Endothelial cell of umbilical vein (primary cell): Measurements from ENCODE around the gene SLC26A11.

Source experiments
- EZH2 ChIP-seq: IDR thresholded peaks from 2 replicates; pipeline ENCODE4 v1.6.1; 2012; ENCODE audit warnings: borderline replicate concordance, low read depth, mild to moderate bottlenecking, moderate library complexity, low read length, inconsistent platforms; ENCODE audit not compliant: severe bottlenecking
- GATA2 ChIP-seq: IDR thresholded peaks from 2 replicates; pipeline ENCODE4 v1.7.0; 2011; ENCODE audit warnings: low read depth, mild to moderate bottlenecking, moderate library complexity, mixed read lengths, low read length; ENCODE audit not compliant: insufficient read length, insufficient read depth

DNA sequence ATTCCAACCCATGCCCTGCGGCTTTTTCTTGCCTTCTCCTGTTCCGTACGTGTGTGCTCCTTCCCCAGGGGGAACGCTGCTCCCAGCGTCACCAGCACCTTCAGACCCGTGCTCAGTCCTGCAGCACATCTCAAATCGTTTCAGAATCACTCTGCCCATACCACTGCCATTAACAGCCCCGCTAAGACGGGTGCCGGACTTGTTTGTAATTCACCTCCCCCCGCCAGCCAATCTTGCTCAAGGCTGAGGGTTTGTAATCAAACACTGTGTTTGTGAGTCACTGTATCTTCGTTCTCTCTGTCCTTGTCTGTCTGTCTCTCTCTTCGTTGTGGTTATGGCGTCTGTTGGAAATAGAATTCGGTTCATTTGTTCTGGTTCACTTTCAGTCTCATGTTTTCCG is 33.1 kb upstream of the SLC26A11 start:
- TF ChIP-seq EZH2 = no peak
- TF ChIP-seq GATA2 = no peak
